Measurements from ENCODE around the gene POC1A. TPM values are rescaled to one million over a fixed set of nuclear protein-coding genes. Genes with fewer than 3 reads are reported as not detected.
"Not testable (repeated sequence)": the region's sequence is repeated elsewhere in the genome, so short reads cannot be mapped to it uniquely, and the experiment has no call there.

Gene POC1A
- total RNA-seq, 1 donor from 2014 or later = 16.8 TPM

DNA sequence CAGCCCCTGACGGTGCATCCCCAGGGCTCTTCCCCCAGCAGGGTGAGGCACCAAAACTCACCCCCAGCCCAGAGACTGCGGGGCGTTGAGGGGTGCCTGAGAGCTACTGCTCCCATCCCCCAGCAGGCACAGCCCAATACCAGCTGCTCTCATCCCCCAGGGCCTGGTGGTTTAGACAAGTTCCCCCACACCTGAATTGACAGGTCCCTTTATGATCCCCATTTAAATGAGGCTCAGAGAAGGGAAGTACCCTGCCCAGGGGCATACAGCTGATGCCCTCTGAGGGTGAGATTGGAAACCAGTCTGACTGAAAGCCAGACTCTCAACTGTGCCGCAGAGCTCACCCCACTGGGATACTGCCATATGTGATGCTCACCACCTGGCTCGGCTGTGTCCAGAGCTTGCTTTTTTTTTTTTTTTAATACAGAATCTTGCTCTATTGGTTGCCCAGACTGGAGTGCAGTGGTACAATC is 118.0 kb downstream of the POC1A start:
- intact Hi-C loops (cut with micrococcal nuclease) = no loop called here

DNA sequence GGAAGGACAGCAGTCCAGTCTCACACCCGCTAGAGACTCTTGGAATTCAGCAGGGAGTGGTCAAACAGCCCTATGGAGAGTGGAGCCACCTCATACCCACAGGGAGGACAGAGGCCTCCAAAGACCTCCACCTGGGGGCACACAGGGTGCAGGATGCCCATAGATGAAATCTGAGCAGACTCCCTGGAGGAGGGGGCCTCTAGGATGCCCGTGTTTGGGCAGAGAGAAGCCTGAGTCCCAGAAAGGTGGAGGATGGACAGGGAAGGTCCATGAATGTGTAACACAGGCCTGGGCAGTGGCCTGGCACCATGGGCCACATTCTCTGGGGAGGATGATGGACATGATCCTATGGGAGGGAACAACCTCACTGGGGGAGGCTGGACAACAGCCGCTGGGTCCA is 119.6 kb downstream of the POC1A start:
- intact Hi-C loops (cut with micrococcal nuclease) = no loop called here

DNA sequence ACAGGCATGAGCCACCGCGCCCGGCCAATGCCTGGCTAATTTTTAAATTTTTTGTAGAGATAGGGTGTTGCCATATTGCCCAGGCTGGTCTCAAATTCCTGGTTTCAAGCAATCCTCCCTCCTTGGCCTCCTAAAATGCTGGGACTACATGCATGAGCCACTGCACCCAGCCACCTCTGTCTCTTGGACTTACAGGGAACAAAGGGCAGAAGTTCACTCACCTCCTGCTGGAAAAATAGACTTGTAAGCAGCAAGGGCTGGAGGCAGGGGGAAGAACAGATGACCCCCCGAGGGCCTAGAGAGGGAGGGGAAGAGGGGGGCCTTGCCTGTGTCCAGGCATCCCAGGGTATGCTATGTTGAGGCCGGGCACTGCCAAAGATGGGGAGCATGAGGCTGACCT is 120.0 kb downstream of the POC1A start:
- intact Hi-C loops (cut with micrococcal nuclease) = no loop called here

DNA sequence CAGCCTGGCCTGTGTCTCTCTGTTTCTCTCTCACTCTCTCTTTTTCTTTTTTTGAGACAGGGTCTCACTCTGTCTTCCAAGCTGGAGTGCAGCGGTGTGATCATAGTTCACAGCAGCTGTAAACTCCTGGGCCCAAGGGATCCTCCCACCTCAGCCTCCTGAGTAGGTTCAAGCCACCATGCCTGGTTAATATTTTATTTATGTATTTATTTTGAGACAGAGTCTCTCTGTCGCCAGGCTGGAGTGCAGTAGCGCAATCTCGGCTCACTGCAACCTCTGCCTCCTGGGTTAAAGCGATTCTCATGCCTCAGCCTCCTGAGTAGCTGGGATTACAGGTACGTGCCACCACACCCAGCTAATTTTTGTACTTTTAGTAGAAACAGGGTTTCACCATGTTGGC is 120.5 kb downstream of the POC1A start:
- intact Hi-C loops (cut with micrococcal nuclease) = not testable (repeated sequence)

DNA sequence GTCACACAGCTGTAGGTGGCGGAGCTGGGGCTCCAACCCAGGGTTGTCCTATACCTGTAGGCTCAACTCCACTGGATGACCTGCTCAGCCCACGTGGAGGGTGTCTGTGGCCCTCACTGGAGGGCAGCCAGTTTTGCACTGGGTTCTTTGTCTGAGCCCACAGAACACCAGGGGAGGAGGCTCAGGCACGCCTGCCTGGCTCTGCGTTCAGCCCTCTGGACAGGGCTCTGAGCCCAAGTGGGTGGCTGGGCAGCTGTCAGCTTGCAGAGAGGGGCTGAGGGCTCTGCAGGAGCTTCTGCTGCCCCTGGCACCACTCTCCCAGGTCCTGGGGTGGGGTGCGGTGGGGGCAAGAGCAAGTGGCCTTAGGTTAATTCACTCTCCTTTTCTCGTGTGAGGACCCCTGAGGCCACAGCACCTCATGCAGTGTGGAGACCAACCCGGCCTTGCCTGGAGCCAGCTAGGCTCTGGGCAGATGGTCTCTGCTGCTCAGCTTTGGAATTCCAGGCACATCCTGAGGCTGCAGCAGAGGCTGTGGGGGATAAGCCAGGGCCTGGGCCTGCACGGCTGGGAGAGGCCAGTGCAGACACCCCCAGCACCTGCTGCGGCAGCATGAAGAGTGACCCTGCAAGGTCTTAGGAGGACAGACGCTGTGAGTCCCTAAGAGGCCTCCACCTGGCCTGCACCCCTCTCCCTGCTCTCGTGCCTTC is 121.4 kb downstream of the POC1A start:
- intact Hi-C loops (cut with micrococcal nuclease) = no loop called here

DNA sequence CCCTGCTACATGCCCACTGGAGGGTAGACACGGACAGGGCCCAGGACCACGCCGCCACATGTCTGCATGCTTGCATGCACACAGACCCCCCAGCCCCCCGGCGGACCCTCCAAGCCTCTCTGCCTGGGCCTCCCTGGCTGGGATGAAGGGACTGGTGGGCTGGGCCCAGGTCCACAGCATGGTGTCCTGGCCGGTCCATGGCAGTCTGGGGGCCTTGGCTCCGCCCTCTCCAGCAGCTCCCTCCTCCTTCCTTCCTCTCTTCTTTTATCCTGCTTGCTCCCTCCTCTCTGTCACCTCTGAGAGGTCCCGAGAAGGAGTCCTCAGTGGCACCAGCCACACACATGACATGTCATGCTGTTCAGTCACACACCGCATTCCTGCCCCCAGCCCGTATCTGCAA is 122.3 kb downstream of the POC1A start:
- intact Hi-C loops (cut with micrococcal nuclease) = no loop called here

DNA sequence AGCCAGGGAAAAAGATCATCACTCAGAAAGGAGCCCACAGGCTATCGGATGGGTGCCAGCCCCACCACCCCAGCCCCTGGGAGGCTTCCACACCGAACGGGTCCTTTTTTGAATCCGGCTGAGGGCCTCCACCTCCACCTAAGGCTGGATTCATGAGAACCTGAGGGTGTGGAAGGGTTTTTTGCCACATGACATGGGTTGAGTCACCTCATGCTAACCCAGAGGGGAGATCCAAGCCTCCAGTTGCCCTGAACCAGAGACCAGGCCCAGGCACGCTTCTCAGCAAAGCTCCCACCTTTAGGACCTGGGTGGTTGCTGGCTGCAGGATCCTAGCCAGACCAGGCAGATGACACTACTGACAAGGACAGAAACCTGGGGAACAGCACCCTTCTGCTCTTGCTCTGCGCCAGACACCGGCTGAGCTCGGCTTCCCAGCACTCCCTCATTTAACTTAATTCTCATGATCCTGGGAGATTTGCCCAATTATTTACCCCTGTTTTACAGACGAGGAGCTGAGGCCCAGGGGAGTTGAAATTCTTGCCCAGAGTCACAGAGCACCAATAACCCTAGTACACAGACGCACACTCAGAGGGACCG is 123.4 kb downstream of the POC1A start:
- intact Hi-C loops (cut with micrococcal nuclease) = no loop called here

DNA sequence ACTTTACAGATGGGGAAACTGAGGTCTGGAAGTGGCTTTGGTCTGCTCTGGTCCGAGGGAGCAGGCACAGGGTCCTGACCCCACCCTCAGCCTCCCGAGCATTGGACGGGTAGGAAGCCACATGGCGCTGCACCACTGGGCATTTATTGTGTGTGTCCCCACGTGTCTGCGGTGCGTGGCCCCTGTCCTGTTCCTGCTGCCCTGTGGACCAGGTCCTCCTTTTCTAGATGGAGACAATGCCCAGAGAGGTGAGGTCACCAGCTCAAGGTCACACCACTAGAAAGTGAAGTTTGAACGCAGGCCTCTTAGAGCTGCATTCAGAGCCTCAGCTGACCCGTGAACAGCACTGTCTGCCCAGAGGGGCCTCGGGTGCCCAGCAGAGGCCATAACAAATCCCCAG is 124.7 kb downstream of the POC1A start:
- intact Hi-C loops (cut with micrococcal nuclease) = no loop called here

DNA sequence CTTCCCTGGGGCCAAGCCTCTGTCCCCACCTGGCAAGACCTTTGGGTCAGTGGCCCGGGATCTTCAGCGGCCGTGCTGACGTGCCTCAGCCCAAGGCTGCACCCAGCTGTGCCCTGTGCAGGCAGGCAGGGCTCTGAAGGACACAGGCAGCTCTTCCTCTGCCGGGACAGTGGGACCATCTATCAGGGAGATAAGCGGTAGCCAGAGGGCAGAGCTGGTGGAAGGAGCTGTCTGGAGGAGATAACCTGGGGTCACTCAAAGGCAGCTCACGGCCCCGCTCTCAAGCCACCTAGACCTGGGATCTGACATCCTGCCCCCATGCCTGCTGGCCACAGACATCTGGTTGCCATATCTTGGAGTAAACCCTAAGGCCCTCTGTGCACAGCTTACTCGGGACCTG is 125.2 kb downstream of the POC1A start:
- intact Hi-C loops (cut with micrococcal nuclease) = no loop called here

DNA sequence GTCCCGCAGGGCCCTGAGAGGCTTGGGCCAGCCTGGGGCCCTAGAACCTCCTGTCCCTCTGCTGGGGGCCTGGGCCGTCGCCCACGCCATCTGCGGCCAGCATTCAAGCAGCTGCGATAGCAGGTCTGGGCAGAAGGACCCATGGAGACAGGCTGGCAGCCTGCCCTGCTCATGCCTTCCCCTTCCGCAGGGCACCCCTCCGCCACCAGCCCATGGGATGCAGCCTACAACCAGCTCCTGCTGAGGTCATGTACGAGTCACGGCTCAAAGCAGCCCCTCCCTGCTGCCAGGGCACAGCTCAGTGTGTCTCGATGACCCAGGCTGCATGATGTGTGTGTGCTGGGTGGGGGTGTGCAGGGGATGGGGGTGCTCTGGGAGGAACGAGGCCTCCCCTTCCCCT is 125.7 kb downstream of the POC1A start:
- intact Hi-C loops (cut with micrococcal nuclease) = no loop called here

DNA sequence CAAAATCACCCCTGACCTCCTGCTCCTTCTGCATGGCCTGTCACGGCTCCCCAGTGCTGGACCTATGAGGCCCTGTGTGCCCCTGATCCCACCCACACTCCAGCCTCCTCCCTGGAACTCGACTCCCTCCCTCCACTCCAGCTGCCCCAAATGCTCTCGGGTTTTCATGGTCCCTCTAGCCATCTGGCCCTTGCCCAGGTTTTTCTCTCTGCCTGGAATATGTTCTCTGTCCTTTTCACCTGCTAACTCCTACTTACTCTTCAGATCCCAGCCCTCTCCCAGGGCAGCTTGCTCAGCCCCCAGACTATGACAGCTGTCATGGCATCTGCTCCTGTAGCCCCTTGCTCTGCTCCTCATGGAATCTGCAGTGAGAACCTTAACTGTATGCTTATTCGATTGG is 128.2 kb downstream of the POC1A start:
- intact Hi-C loops (cut with micrococcal nuclease) = no loop called here

DNA sequence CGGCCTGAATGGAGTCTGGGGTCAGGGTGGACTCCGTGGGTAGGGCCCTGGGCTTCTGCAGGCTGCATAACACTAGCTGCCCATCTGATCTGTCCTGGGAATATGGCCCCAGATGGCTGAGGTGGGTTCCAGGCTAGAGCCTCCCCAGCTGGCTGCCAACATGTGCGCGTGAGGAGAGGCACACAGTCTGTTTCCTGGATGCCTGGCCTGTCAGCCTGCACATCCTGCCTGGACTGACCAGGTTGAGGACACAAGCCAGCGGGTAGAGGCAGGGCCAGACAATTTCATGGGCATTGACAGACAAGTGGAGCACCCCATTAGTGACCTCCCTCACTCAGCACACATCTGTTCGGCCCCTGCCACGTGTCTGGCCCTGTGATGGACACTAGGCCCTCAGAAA is 128.8 kb downstream of the POC1A start:
- intact Hi-C loops (cut with micrococcal nuclease) = no loop called here

Other genes with a start within 250 kb of the POC1A start
- gene RRP9, start 212.5 kb downstream of the POC1A start, total RNA-seq = 37.5 and 37.7 TPM in 2 replicates
- gene PARP3, start 212.1 kb downstream of the POC1A start, total RNA-seq = 14.0 and 18.8 TPM in 2 replicates
- gene GPR62, start 199.0 kb downstream of the POC1A start, total RNA-seq = not detected in 2 replicates
- gene PCBP4, start 187.0 kb downstream of the POC1A start, total RNA-seq = 22.3 and 23.6 TPM in 2 replicates
- 33.0 and 34.3 TPM in 2 replicates for gene ABHD14B, start 180.4 kb downstream of the POC1A start, total RNA-seq
- 10.5 and 11.5 TPM in 2 replicates for gene ABHD14A, start 179.4 kb downstream of the POC1A start, total RNA-seq
- 21.2 and 23.1 TPM in 2 replicates for gene ACY1, start 170.9 kb downstream of the POC1A start, total RNA-seq
- gene RPL29, start 158.5 kb downstream of the POC1A start, total RNA-seq = 1,242 and 1,243 TPM in 2 replicates
- 40.7 and 41.2 TPM in 2 replicates for gene DUSP7, start 97.9 kb downstream of the POC1A start, total RNA-seq
- gene ALAS1, start 43.7 kb upstream of the POC1A start, total RNA-seq = 78.5 and 81.4 TPM in 2 replicates
- 0.34 and 0.49 TPM in 2 replicates for gene TLR9, start 71.2 kb upstream of the POC1A start, total RNA-seq
- 117 and 132 TPM in 2 replicates for gene TWF2, start 84.7 kb upstream of the POC1A start, total RNA-seq
- 82.2 and 84.9 TPM in 2 replicates for gene PPM1M, start 91.3 kb upstream of the POC1A start, total RNA-seq
- 127 and 130 TPM in 2 replicates for gene WDR82, start 124.2 kb upstream of the POC1A start, total RNA-seq
- gene GLYCTK, start 133.4 kb upstream of the POC1A start, total RNA-seq = 20.8 and 23.1 TPM in 2 replicates
- gene DNAH1, start 161.9 kb upstream of the POC1A start, total RNA-seq = 27.1 and 30.1 TPM in 2 replicates